ENCODE results near the gene ANO2.

- TF ChIP-seq, protein P1, sequence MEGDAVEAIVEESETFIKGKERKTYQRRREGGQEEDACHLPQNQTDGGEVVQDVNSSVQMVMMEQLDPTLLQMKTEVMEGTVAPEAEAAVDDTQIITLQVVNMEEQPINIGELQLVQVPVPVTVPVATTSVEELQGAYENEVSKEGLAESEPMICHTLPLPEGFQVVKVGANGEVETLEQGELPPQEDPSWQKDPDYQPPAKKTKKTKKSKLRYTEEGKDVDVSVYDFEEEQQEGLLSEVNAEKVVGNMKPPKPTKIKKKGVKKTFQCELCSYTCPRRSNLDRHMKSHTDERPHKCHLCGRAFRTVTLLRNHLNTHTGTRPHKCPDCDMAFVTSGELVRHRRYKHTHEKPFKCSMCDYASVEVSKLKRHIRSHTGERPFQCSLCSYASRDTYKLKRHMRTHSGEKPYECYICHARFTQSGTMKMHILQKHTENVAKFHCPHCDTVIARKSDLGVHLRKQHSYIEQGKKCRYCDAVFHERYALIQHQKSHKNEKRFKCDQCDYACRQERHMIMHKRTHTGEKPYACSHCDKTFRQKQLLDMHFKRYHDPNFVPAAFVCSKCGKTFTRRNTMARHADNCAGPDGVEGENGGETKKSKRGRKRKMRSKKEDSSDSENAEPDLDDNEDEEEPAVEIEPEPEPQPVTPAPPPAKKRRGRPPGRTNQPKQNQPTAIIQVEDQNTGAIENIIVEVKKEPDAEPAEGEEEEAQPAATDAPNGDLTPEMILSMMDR (IDR thresholded peaks at IDR 0.05): no peak
- TF ChIP-seq POLR2AphosphoS5 (IDR thresholded peaks at IDR 0.05) (no peak), EP300 (IDR thresholded peaks at IDR 0.05) (no peak), POLR2A (IDR thresholded peaks at IDR 0.05) (no peak)
These were observed 410.4 kb downstream of the ANO2 start for GRCh38 chr12:5534426-5535199.

All from stomach (tissue), 4 donors.